Esophagus squamous epithelium (tissue), 4 donors: Measurements from ENCODE around the gene TTF2.

Experiments
- CTCF ChIP-seq, 6 experiments: fragments of 450-650 bp in 4 of 6; fragments of 200-600 bp in 2 of 6; sonication (generic) in 2 of 6; IDR thresholded peaks; one replicate each; pipeline ENCODE4 v1.5.1; 2016 to 2019; ENCODE audit warnings: antibody characterized with exemption in 6 of 6, mild to moderate bottlenecking in 4 of 6, moderate library complexity in 4 of 6
- POLR2A ChIP-seq, 4 donors: fragments of 450-650 bp; IDR thresholded peaks; one replicate each; pipeline ENCODE4 v1.6.1; 2017; ENCODE audit warnings: antibody characterized with exemption in 4 of 4, mild to moderate bottlenecking in 4 of 4, moderate library complexity in 3 of 4

GRCh38 chr1:117013309-117013858 is 46.7 kb upstream of the TTF2 start:
- TF ChIP-seq CTCF (IDR thresholded peaks at IDR 0.05) (no peak), POLR2A (IDR thresholded peaks at IDR 0.05) (no peak)
